GM12878 (cell line): ENCODE measurements around the gene CELF3.

Source experiments
- NFYA ChIP-seq: IDR thresholded peaks from 2 replicates; pipeline ENCODE4 v1.6.1; 2011; ENCODE audit warnings: low read depth, mild to moderate bottlenecking, low read length, improper control_type of control experiment, borderline replicate concordance
- POLR2A ChIP-seq: IDR thresholded peaks from 2 replicates; pipeline ENCODE4 v1.6.1; 2011; ENCODE audit warnings: low read depth, mild to moderate bottlenecking, low read length
- POU2F2 ChIP-seq: IDR thresholded peaks from 3 replicates; pipeline ENCODE4 v1.6.1; 2011; ENCODE audit warnings: low read depth, mild to moderate bottlenecking, low read length, borderline replicate concordance
- ZBTB33 ChIP-seq: fragments of 450-650 bp; IDR thresholded peaks from 2 replicates; pipeline ENCODE4 v1.6.1; 2017; ENCODE audit warnings: mild to moderate bottlenecking

- no peak for TF ChIP-seq POLR2A
- TF ChIP-seq NFYA = no peak
- no peak for TF ChIP-seq POU2F2
- no peak for TF ChIP-seq ZBTB33
Measured at GRCh38 chr1:151759241-151759640, 42.6 kb upstream of the CELF3 start.
